B cell (primary cell): ENCODE data around the gene DDX54. TPM values are rescaled to one million over a fixed set of nuclear protein-coding genes. Genes with fewer than 3 reads are reported as not detected.

Source experiments
- ATAC-seq: fragments of 200-7000 bp; cut with Tn5 transposase; one replicate; pipeline ENCODE4 v1.10.0; 2021; ENCODE audit warnings: low read depth, mild to moderate bottlenecking, moderate number of reproducible peaks, moderate library complexity
- CTCF ChIA-PET: fragments of 350-600 bp; sonication (Branson Sonifier 250); formaldehyde crosslinking; loops from one replicate; lab custom pipeline; 2021; ENCODE audit warnings: antibody characterized with exemption, inconsistent platforms; lab: Charles Lee
- POLR2A ChIA-PET: fragments of 350-600 bp; sonication (Branson Sonifier 250); formaldehyde crosslinking; loops from one replicate; lab custom pipeline; 2021; ENCODE audit warnings: antibody characterized with exemption; lab: Charles Lee
- DNase-seq: peaks from one replicate; pipeline ENCODE4 v3.0.0; 2013
- H2AFZ ChIP-seq: 2 replicates; pipeline ENCODE4 v1.6.1; 2012; ENCODE audit warnings: mild to moderate bottlenecking, low read depth, low read length; ENCODE audit not compliant: insufficient read depth, poor library complexity, severe bottlenecking
- H3K27ac ChIP-seq, 2 donors: 1 replicate in 1 of 2; 2 replicates in 1 of 2; pipeline ENCODE4 v1.5.1; 2012 to 2013; ENCODE audit warnings: low read length in 2 of 2, mild to moderate bottlenecking in 2 of 2, moderate library complexity in 1 of 2
- H3K27me3 ChIP-seq, 4 experiments: fragments of 200-600 bp in 1 of 4; sonication (generic) in 1 of 4; replicated peaks in 1 of 4; 1 replicate in 2 of 4; 2 replicates in 2 of 4; pipeline versions ENCODE4 v1.6.1 to v1.7.0; 2013 to 2016; ENCODE audit warnings: low read length in 3 of 4, mild to moderate bottlenecking in 2 of 4, mixed read lengths in 1 of 4, moderate library complexity in 1 of 4; ENCODE audit not compliant: insufficient read depth in 4 of 4, control insufficient read depth in 3 of 4; ENCODE audit errors: control extremely low read depth in 1 of 4
- H3K36me3 ChIP-seq, 2 experiments: replicated peaks in 1 of 2; 1 replicate in 1 of 2; 2 replicates in 1 of 2; pipeline versions ENCODE4 v1.6.1 to v1.7.1; 2013; ENCODE audit warnings: low read length in 1 of 2; ENCODE audit not compliant: insufficient read depth in 2 of 2, control insufficient read depth in 1 of 2; ENCODE audit errors: control extremely low read depth in 1 of 2, extremely low read depth in 1 of 2
- H3K4me1 ChIP-seq, 2 donors: fragments of 200-600 bp in 1 of 2; sonication (generic) in 1 of 2; 1 replicate in 1 of 2; 2 replicates in 1 of 2; pipeline versions ENCODE4 v1.5.1 to v1.6.1; 2013 to 2017; ENCODE audit warnings: low read length in 2 of 2; ENCODE audit not compliant: control insufficient read depth in 2 of 2, insufficient read depth in 2 of 2
- H3K4me2 ChIP-seq: replicated peaks from 2 replicates; pipeline ENCODE3; 2012; ENCODE audit warnings: mild to moderate bottlenecking, low read depth, low read length; ENCODE audit not compliant: poor library complexity, severe bottlenecking
- H3K4me3 ChIP-seq, 5 experiments: fragments of 200-600 bp in 1 of 5; sonication (generic) in 1 of 5; 1 replicate in 3 of 5; 2 replicates in 2 of 5; pipeline versions ENCODE4 v1.5.1 to v1.7.0; 2011 to 2016; ENCODE audit warnings: low read length in 4 of 5, mild to moderate bottlenecking in 4 of 5, low read depth in 2 of 5, control low read depth in 1 of 5, moderate library complexity in 1 of 5; ENCODE audit not compliant: insufficient read depth in 1 of 5; ENCODE audit errors: control extremely low read depth in 1 of 5, extremely low read depth in 1 of 5
- H3K79me2 ChIP-seq: fragments of 200-600 bp; sonication (generic); one replicate; pipeline ENCODE4 v1.6.0; 2016; ENCODE audit warnings: low read length; ENCODE audit not compliant: control insufficient read depth, insufficient read depth
- H3K9ac ChIP-seq: fragments of 200-600 bp; sonication (generic); 2 replicates; pipeline ENCODE4 v1.6.1; 2017; ENCODE audit warnings: mild to moderate bottlenecking, low read length, moderate library complexity
- H3K9me3 ChIP-seq, 3 donors: one replicate each; pipeline versions ENCODE4 v1.6.1 to v1.7.1; 2013; ENCODE audit warnings: low read length in 2 of 3; ENCODE audit not compliant: control insufficient read depth in 2 of 3, insufficient read depth in 1 of 3; ENCODE audit errors: control extremely low read depth in 1 of 3
- H4K20me1 ChIP-seq: 2 replicates; pipeline ENCODE4 v1.6.0; 2012; ENCODE audit warnings: mild to moderate bottlenecking, low read length; ENCODE audit not compliant: insufficient read depth, control insufficient read depth, poor library complexity, severe bottlenecking
- H3K27ac Mint-ChIP-seq: one replicate; pipeline ENCODE4 v1.8.0; 2021; ENCODE audit warnings: mixed read lengths
- H3K27me3 Mint-ChIP-seq: one replicate; pipeline ENCODE4 v1.8.0; 2021; ENCODE audit warnings: mixed read lengths
- H3K4me1 Mint-ChIP-seq: one replicate; pipeline ENCODE4 v1.8.0; 2021; ENCODE audit warnings: mixed read lengths
- H3K4me3 Mint-ChIP-seq: one replicate; pipeline ENCODE4 v1.8.0; 2021; ENCODE audit warnings: mixed read lengths
- H3K9me3 Mint-ChIP-seq: one replicate; pipeline ENCODE4 v1.8.0; 2022; ENCODE audit warnings: mixed read lengths; ENCODE audit not compliant: insufficient read depth
- CTCF ChIP-seq: fragments of 200-600 bp; IDR thresholded peaks from one replicate; pipeline ENCODE4 v1.8.0; 2022; ENCODE audit warnings: antibody characterized with exemption, mild to moderate bottlenecking
- EZH2 ChIP-seq: IDR thresholded peaks from 2 replicates; pipeline ENCODE4 v1.6.1; 2012; ENCODE audit warnings: borderline replicate concordance, low read depth, mild to moderate bottlenecking, moderate library complexity, low read length; ENCODE audit not compliant: insufficient read depth, poor library complexity, severe bottlenecking
- WGBS: methylation state at CpG from one replicate; pipeline ENCODE4 v1.1.5; 2013; ENCODE audit warnings: missing lambda C conversion rate; ENCODE audit not compliant: insufficient coverage; 5-methylcytosine and 5-hydroxymethylcytosine counted together
- intact Hi-C: fragments of 100-400 bp; cut with micrococcal nuclease; formaldehyde crosslinking; loops from one replicate; pipeline ENCODE4 v1.10.0; 2022
- polyA plus RNA-seq: library from polyadenylated mRNA; depleted of rRNA; stranded (reverse); fragments of >200 nt; gene quantifications from 2 replicates; pipeline ENCODE4 v1.2.3, GENCODE V29; 2012
- total RNA-seq, 2 donors: library from RNA; stranded (reverse); fragments of 120-200 nt in 1 of 2; gene quantifications; 1 replicate in 1 of 2; 2 replicates in 1 of 2; pipeline versions ENCODE4 v1.2.3 to v1.2.4, GENCODE V29; 2013 to 2022

The DDX54 gene
- total and polyA plus RNA-seq, 2 donors (not counting 1 experiment from before 2014, with no cell fraction given): 55.4 to 101 TPM

GRCh38 chr12:113140706-113141105 lies 44.6 kb downstream of the DDX54 start:
- Mint-ChIP-seq H3K4me1 (peaks cover 30% of the 10 kb centered on the region), H3K27me3 (peaks cover 6% of the 10 kb centered on the region), H3K4me3 (no peak overlapping the region), H3K9me3 (no peaks in the 10 kb centered on the region), H3K27ac (no peak overlapping the region)
- no peak for TF ChIP-seq CTCF
- TF ChIP-seq EZH2: no peak
- H3K36me3 ChIP-seq: no peaks in the 10 kb centered on the region
- ATAC-seq: no peak
- peaks cover 22 to 29% of the 10 kb centered on the region in 2 donors for H3K4me1 ChIP-seq
- no peaks in the 10 kb centered on the region for H3K9me3 ChIP-seq
- H3K27me3 ChIP-seq: peaks cover 0 to 8% (median 3%) of the 10 kb centered on the region in 4 experiments
- CTCF ChIA-PET: interaction anchor here (0.8 to 1.3 kb wide), 2 partner anchors 12 to 34 kb away, joined by 3 to 4 read pairs; no protein-coding TSS in a partner anchor
- POLR2A ChIA-PET: interaction anchor here (0.6 to 0.9 kb wide), 2 partner anchors 15 to 45 kb away, joined by 5 to 10 read pairs; no protein-coding TSS in a partner anchor
- no peak for DNase-seq
- no peak overlapping the region for H3K4me3 ChIP-seq
- intact Hi-C loops: no loop called here
- no peaks in the 10 kb centered on the region for H3K79me2 ChIP-seq
- no peak overlapping the region for H3K27ac ChIP-seq
- no peak overlapping the region for H3K4me2 ChIP-seq
- H3K9ac ChIP-seq: no peak overlapping the region
- H2AFZ ChIP-seq: no peak overlapping the region
- no peaks in the 10 kb centered on the region for H4K20me1 ChIP-seq
- WGBS: 93% methylated on average over 3 of the region's 7 CpGs

- Mint-ChIP-seq H3K9me3 (no peaks in the 10 kb centered on the region), H3K4me1 (peaks cover 34% of the 10 kb centered on the region), H3K27me3 (peaks cover 6% of the 10 kb centered on the region), H3K27ac (no peak overlapping the region), H3K4me3 (no peak overlapping the region)
- no peaks in the 10 kb centered on the region for H3K36me3 ChIP-seq
- POLR2A ChIA-PET: no interaction called here
- WGBS: 100% methylated on average over 2 of the region's 3 CpGs
- H3K27me3 ChIP-seq: peaks cover 0 to 21% (median 6%) of the 10 kb centered on the region in 4 experiments
- H3K79me2 ChIP-seq: no peaks in the 10 kb centered on the region
- CTCF ChIA-PET: interaction anchor here (0.8 to 2.0 kb wide), 4 partner anchors 14 to 146 kb away, joined by 3 to 5 read pairs (median 4); no protein-coding TSS in a partner anchor
- peaks cover 27 to 38% of the 10 kb centered on the region in 2 donors for H3K4me1 ChIP-seq
- DNase-seq: no peak
- H3K4me3 ChIP-seq: no peak overlapping the region
- no peak for TF ChIP-seq EZH2
- no peak for TF ChIP-seq CTCF
- no peak for ATAC-seq
- H2AFZ ChIP-seq: no peak overlapping the region
- no peak overlapping the region for H3K27ac ChIP-seq
- no peaks in the 10 kb centered on the region for H3K9me3 ChIP-seq
- intact Hi-C loops: no loop called here
- H3K4me2 ChIP-seq: no peak overlapping the region
- no peaks in the 10 kb centered on the region for H4K20me1 ChIP-seq
- H3K9ac ChIP-seq: no peak overlapping the region
Observed at GRCh38 chr12:113138826-113139225, 46.5 kb downstream of the DDX54 start.
